CD4-positive, alpha-beta T cell treated with Interferon gamma for 1 hour (primary cell): Measurements from ENCODE around the gene PLPPR3.
"Not testable (repeated sequence)": the region's sequence is repeated elsewhere in the genome, so short reads cannot be mapped to it uniquely, and the experiment has no call there.

Experiments
- DNase-seq: peaks from one replicate; pipeline ENCODE4 v3.0.0-alpha.2; 2020

The PLPPR3 gene

GRCh38 chr19:825897-826644, 4.3 kb upstream of the PLPPR3 start:
- DNase-seq: no peak

GRCh38 chr19:824885-825284, 3.1 kb upstream of the PLPPR3 start:
- DNase-seq: no peak

- no peak for DNase-seq
Measured at GRCh38 chr19:823565-824121, 1.9 kb upstream of the PLPPR3 start.

- no peak for DNase-seq
Measured at GRCh38 chr19:821231-821824, 427 bp downstream of the PLPPR3 start.

GRCh38 chr19:820212-820611, 1.5 kb downstream of the PLPPR3 start:
- not testable (repeated sequence) for DNase-seq

- DNase-seq: no peak
Measured at GRCh38 chr19:816500-816857, 5.3 kb downstream of the PLPPR3 start.

- no peak for DNase-seq
Measured at GRCh38 chr19:815775-816499, 5.8 kb downstream of the PLPPR3 start.

GRCh38 chr19:815079-815774, 6.5 kb downstream of the PLPPR3 start:
- DNase-seq: no peak

- DNase-seq: no peak
Measured at GRCh38 chr19:814152-815078, 7.3 kb downstream of the PLPPR3 start.

- DNase-seq: no peak
Measured at GRCh38 chr19:813219-814151, 8.3 kb downstream of the PLPPR3 start.

- no peak for DNase-seq
Measured at GRCh38 chr19:812747-813218, 9.0 kb downstream of the PLPPR3 start.

GRCh38 chr19:812049-812746, 9.6 kb downstream of the PLPPR3 start:
- DNase-seq: no peak

GRCh38 chr19:811506-812048, 10.2 kb downstream of the PLPPR3 start:
- no peak for DNase-seq

GRCh38 chr19:810883-811489, 10.8 kb downstream of the PLPPR3 start:
- no peak for DNase-seq

GRCh38 chr19:810077-810855, 11.5 kb downstream of the PLPPR3 start:
- no peak for DNase-seq

GRCh38 chr19:808423-808775, 13.4 kb downstream of the PLPPR3 start:
- DNase-seq: no peak

GRCh38 chr19:807627-808422, 13.9 kb downstream of the PLPPR3 start:
- no peak for DNase-seq
